Muscle of arm (tissue), 12 donors: ENCODE data around the gene STAB2. TPM values are rescaled to one million over a fixed set of nuclear protein-coding genes. Genes with fewer than 3 reads are reported as not detected.
A peak's percentile ranks its signal among the peaks of the same experiment; 100 is the strongest.

ENCODE experiments used
- DNase-seq: peaks from one replicate; pipeline ENCODE4 v3.0.0-alpha.2; 2013
- polyA plus RNA-seq, 12 donors: library from polyadenylated mRNA; unstranded; fragments of 120-200 nt; gene quantifications; one replicate each; pipeline ENCODE4 v1.2.1, GENCODE V29; 2013; ENCODE audit not compliant: insufficient read length in 12 of 12

STAB2 gene
- polyA plus RNA-seq, 12 donors = 1.1 to 23.7 (median 2.7) TPM; not detected in 2

GRCh38 chr12:103778781-103779180, 191.7 kb downstream of the STAB2 start:
- no peak for DNase-seq

DNA sequence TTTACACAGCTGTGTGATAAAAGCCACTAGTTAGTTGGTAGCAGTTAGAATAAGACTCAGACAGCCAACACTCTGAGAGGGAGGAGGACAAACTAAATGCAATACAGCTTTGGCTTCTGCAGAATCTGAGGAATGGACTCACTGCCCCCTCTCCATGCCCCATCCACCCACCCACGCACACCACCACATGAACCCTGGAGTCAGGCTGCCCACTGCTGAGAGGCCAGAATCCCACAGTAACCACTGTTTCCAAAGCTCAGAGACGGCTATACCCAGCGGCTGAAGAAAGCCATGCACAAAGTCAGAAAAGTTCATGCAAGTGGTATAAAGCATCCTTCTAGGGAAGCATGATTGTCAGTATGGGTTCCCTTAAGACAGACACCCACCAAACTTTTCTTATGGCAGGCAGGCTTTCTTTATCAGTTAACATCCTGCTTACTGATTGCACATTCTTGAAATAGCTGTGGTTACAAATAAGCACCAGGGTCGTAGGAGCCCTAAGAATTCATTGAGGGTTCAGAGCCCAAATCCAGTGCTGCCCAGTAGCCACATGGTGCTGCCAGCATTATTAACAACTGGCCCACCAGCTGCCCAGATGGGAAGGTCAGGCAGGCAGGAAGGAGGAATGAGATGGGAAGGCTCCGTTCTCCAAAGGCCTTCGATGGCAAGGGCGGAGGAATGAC, 192.5 kb downstream of the STAB2 start:
- DNase-seq = no peak

DNA sequence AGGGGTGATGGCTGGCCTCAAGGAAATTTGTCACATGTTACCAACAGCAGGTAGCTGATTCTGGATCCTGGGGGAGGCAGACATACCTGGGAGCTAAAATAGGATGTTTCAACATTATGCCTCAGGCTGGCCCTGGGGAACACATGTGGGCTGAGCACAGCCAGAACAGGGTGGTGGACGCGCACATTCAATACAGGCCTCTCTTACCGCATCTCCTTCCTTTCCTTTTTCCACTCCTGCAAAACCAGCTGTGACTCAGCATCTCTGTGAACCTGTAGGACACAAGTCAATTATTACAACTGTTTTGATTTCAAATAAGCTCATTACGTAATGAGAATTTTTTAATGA, 193.0 kb downstream of the STAB2 start:
- no peak for DNase-seq

- no peak for DNase-seq
Observed at GRCh38 chr12:103780992-103781391, 193.9 kb downstream of the STAB2 start.

DNA sequence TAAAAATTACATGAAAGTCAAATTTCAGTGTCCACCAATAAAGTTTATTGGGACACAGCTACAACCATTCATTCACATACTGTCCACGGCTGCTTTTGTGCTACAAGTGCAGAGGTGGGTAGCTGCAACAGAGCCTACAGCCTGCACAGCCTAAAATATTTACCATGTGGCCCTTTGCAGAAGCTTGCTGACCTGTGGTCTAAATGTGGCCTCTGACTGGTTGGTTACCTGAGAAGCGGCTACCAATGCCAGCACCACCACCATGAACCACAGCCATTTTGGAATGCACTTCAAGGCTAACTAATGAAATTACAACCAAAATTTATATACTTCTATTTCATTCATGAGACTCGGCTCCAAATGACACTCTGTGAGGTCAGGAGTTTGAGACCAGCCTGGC, 195.3 kb downstream of the STAB2 start:
- no peak for DNase-seq

DNA sequence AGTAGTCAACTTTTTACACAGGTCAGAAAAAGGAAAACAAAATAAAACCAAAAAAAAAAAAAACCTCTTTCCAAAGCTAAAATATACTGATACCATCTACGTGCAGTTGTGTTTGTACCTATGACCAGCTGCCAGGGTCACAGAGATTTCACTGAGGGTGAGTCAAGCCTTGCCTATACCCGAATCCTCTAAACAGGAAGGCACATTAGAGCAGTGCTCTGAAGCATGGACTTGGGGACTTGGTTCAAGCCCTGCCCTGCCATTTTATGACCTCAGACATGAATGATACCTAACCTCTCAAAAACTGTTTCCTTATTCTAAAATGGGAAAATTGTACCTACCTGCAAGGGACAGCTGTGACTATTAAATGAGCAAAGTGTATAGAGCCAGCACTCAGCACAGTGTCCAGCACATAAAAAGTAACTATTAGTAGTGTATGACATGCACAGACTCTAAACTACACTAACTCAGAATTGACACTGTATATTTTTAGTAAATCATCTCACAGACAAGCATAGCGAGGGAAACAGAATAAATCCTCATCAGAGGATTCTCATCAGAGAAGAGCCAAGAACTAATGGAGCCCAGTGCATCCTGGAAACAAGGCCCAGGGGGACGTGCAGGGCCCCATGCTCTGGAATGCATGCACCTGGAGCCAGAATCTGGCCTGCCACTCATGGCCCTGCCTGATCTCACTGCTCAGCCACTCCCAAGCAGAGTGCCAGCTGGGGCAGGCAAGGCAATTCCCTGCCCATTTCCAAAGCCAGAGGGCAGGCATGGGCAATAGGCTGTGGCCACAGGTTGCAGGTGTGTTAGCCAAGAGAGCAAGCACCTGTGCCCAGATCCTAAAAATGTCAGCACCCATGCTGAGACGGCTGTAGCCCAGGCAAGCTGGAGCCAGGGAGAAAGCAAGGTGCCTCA, 196.9 kb downstream of the STAB2 start:
- DNase-seq = no peak

DNA sequence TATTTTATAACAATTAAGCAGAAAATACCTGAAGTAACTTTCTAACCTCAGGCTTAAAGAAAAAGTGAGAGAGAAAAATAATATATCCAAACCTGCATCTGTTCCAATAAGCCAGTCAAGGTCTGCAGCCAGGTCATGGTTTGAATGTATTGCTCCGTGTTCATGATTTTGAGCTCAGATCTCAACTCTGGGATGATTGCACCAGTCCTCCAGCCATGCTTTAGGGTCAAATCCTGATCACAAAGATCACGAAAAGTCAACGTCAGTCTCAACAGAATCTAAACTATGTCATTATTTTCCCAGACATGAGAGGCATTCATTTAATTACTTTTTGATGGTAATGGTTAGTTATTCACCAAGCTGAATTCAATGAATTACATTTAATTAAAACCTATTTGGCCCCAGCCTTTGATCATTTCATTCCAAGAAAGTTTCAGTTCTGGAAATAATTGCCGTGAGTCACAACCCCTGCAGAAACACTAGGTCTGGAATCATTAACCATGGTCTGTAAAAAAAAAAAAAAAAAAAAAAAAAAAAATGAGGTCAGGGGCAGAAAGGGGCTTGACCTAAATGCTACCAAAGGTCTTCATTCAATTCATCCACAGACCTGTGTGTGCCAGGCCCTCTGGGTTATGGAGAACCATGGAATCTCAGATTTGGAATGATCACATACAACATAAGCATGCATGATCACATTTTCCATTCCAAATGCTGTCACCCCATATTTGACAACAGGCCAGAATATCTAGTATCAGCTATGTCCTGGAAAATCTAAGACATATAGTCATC, 198.4 kb downstream of the STAB2 start:
- no peak for DNase-seq

DNA sequence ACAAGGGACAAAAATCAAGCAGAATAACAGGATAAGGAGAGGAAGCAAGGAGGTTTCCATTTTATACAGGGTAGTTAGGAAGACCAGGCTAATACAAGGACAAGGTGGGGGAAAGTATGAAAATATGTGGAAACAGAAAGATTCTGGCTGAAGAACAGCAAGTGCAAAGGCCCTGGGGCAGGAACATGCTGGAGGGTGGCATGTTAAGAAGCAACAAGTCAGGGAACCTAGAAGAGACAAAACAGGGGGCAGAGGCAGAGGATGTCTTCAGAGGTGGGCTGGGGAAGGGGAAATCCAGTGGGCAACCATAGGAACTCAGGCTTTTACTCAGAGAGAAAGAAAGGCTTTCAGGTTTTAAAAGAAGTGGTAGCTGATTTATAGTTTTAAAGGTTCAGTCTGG, 199.1 kb downstream of the STAB2 start:
- DNase-seq = no peak

DNA sequence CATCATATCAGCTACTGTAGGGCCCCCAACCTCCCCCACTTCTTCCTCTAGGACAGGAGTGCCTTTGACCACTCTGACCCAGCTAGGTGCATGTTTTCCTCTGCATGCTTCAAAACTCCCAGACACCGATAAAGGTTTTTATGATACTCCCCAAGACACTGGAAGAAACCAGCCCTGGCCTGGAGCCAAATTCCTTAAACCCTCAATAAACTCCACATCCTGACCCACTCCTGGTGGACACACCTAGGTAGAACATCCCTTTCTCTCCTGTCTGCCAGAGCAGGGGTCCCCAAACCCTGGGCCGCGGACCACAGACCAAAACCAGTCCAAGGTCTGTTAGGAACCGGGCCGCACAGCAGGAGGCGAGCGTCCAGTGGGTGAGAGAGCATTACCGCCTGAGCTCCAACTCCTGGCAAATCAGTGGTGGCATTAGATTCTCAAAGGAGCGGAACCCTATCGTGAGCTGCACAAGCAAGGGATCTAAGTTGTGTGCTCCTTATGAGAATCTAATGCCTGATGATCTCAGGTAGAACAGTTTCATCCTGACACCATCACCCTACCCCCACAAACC, 204.4 kb downstream of the STAB2 start:
- no peak for DNase-seq

DNA sequence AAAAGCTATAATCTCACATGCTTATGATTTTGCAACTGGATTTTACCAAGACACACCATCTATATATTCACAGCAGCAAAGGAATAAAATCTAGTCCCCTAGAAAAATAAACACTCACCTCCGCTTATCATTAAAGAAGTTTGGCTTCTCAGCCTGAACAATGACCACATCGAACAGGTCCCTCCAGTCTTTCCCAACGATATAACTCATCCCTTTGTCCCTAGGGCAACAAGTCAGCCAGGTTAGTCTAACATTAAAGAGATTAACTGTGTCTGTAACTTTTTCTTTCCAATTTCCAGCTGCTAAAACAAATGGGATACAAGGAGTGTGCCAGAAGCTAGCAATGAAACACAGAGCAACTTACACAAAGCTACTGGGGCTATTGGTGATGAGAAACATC, 206.0 kb downstream of the STAB2 start:
- no peak for DNase-seq

GRCh38 chr12:103793512-103794045, 206.5 kb downstream of the STAB2 start:
- no peak for DNase-seq

DNA sequence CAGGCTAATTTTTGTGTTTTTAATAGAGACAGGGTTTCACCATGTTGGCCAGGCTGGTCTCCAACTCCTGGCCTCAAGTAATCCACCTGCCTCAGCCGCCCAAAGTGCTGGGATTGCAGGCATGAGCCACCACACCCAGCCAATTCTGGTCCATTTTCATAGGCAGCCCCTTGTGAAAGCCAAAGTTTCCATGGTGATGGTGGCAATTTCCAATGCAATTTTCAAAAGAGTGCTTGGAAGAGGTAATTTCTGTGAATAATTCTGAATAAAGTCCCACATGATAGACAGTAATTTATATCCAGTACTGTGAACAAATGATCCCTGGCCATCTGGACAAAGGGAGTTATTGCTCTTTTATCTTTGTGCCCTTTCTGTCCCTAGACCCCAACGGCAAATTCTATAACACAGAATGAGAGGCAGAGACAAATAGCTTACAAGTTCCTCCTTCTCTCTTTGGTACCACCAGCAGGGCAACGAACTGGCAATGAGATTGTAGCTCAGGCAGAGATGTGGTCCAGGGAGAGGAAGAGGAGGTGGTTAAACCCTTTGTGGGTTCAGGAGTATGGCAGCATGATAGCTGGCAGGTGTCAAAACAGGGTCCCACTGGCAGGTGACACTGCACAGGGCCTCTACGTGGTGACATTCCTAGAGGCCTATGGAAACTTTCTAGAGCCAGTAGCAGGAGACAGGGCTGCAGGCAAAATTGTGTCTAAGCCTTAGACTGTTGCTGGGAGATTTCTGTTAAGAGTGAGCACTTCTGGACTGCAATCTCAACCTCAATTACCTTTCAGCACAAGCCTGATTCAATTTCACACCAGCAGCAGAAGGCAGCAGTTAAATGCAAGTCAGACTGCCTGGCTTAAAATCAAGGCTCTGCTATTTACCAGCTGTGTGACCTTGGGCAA, 207.5 kb downstream of the STAB2 start:
- no peak for DNase-seq

GRCh38 chr12:103798586-103798985, 211.5 kb downstream of the STAB2 start:
- DNase-seq = no peak

DNA sequence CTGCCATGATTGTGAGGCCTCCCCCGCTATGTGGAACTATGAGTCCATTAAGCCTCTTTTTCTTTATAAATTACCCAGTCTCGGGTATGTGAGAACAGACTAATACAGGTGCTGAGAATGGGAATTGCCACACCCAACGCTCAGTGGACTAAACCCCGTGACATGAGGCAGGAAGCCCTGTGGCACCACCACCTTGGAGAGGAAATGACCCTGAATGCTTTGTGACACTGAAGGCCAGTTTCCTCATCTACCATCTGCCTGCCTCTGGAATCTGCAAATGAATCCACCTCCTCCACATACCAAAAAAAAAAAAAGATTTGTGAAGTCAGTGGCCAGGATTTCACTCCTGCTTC, 212.4 kb downstream of the STAB2 start:
- DNase-seq = no peak

DNA sequence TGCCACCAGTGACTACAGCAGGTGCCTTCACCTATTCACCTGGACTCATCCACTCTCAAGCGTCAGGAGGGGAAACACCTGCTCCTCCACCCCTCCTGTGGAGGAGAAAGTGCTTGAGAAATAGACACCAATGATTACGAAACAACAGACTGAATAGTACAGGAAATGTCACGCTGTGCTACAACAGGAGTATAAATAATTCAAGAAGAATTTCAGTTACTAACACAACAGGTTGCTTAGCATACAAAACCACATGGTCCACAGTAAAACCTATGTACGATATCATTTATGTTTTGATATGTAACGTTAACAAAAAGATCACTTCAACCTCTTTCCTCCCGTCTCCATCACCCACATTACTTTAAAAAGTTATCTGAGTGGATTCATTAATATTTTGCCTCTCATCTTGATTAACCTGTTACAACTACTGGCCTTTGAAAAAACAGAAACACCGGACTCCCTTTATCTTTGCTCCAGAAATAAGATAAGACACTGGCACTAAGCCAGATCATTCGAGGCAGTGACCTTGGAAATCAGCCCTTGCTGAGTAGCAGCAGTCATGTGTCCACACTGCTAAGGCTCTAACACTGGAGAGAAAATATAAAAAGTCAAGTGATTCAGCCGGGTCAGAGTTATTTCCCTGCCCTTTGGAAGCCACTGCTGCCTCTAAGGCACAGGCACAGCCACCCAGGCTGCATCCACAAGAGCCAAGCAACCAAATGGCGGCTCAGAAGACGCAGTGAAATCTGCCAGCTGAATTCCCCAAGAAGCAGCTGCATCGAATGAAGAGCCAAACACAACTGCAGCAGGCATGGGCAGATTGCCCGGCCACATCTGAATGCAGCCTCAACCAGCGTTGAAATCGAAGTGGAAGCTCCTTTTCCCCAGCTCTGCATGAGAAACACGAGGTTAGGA, 213.0 kb downstream of the STAB2 start:
- DNase-seq = peak; percentile 58

GRCh38 chr12:103801709-103802585, 214.9 kb downstream of the STAB2 start:
- no peak for DNase-seq

GRCh38 chr12:103802586-103802886, 215.5 kb downstream of the STAB2 start:
- DNase-seq = no peak

DNA sequence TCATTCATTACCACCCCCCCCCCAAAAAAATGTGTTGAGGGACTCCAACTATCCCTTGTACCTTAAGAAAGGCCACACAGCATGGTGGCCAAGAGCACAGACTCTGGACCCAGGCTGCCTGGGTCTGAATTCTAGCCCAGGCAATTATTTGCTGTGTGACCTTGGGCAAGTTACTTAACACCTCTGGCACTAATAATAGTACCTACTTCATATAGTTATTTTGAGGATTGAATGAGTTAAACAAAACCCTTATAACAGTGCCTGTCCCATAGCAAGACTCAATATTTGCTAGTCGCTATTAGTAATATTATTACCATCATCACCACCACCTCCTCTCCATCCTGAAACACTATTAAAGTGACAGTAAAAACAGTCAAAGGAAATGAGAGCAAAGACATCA, 216.8 kb downstream of the STAB2 start:
- DNase-seq = no peak
